ENCODE results near the gene FAM53B. TPM values are rescaled to one million over a fixed set of nuclear protein-coding genes. Genes with fewer than 3 reads are reported as not detected.
A peak's percentile ranks its signal among the peaks of the same experiment; 100 is the strongest.

The FAM53B gene
- total RNA-seq, 4 donors from 2014 or later: 21.9 to 42.6 (median 32.2) TPM

DNA sequence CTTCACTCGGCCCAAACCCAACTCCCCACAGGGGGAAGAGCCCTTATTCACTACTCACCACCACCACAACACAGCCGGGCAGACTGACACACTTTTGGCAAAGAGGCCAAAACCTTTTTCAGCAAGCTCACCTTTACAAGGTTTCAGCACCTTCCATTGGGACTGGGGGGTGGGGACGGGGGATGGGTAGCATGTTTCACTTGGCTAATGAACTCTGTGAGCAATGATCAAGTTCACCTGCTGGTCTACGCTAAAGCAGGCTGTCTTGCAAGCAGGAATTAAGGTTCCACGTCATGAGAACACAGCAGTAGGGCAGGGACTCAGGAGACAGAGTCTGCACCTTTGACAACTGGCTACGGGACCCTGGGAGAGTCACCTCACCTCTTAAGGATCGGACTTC, 7.0 kb downstream of the FAM53B start:
- DNase-seq (ENCODE audit: low spot score) (no peak), ATAC-seq (ENCODE audit: low FRiP score) (no peak)
- TF ChIP-seq, protein P1, sequence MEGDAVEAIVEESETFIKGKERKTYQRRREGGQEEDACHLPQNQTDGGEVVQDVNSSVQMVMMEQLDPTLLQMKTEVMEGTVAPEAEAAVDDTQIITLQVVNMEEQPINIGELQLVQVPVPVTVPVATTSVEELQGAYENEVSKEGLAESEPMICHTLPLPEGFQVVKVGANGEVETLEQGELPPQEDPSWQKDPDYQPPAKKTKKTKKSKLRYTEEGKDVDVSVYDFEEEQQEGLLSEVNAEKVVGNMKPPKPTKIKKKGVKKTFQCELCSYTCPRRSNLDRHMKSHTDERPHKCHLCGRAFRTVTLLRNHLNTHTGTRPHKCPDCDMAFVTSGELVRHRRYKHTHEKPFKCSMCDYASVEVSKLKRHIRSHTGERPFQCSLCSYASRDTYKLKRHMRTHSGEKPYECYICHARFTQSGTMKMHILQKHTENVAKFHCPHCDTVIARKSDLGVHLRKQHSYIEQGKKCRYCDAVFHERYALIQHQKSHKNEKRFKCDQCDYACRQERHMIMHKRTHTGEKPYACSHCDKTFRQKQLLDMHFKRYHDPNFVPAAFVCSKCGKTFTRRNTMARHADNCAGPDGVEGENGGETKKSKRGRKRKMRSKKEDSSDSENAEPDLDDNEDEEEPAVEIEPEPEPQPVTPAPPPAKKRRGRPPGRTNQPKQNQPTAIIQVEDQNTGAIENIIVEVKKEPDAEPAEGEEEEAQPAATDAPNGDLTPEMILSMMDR (IDR thresholded peaks at IDR 0.05): no peak

GRCh38 chr10:124736491-124737136, 7.6 kb downstream of the FAM53B start:
- ATAC-seq (ENCODE audit: low FRiP score): peak; percentile 83
- TF ChIP-seq, protein P1 (IDR thresholded peaks at IDR 0.05): no peak
- no peak for DNase-seq (ENCODE audit: low spot score)

DNA sequence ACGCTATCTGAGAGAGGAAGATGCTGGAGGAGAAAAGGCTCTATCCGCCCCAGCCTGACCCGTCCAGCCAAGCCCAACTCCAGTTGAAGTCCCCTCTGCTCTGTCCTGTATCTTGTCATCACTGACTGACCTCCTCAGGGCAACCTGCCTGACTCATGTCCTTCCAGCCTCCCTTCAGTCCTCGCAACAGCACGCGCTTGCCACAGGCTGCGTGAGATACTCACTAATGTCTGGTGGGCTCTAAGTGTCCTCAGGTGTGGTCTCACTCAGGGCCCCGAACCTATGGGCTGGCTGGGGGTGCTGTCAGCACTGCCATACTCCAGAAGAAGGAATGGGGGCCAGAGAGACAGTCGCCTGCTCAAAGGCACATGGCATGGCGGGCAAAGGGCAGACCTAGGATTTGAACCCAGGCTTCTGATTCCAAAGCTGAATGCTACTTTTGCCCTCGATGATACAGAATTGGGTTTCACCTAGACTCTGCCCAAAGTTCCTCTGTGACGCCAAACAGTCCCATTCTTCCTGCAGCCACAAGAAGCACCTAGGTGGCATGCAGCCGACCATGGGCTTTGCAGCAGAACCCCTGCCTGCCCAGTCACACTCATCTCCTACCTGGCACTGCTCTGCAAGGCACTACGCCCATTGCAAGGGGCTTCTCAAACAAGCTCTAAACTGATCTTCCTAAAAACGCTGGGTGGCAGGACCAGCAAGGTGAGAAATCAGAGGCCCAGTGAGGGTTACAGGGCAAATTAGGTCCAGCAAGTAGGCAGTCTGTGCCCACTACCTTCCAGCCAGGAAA, 8.5 kb downstream of the FAM53B start:
- DNase-seq (ENCODE audit: low spot score) (no peak), ATAC-seq (ENCODE audit: low FRiP score) (no peak)
- TF ChIP-seq, protein P1 (IDR thresholded peaks at IDR 0.05): no peak

DNA sequence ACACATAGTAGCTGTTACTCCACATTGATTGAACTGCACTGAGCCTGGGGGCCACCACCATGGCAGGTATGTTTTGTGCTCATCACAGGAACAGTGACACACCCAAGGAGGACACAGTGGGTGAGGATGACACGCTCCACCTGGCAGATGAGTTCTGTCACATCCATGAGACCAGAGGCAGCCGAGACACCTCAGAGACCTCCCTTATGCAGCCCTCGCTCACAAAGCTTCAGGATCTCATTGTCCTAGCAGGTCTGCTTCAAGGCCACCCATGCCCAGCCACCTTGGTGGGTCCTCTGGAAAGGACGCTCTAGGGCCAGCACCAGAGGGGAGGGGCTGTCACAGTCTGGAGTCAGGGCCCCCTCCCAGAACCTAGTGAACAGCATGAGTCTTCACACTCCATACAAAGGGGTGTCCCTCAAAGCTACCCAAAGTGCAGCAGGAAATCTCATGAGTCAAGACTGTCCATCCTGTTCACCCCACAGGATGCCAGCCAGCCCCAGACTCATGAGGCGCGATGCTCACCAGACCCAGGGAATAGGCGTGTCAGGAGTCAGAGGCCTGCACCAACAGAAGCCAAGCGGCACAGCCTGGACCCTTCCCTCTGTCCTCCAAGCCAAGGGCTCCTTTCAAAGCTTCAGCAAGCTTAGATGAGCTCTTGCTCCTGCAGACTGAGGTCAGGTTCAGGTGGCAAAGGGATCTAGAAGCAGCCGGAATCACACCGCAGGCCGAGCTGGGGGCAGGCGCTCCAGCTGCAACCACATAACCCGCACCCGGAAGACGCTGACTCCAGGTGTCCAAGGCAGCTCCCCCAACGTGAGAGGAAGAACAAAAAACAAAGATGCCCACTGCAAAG, 9.6 kb downstream of the FAM53B start:
- TF ChIP-seq, protein P1 (IDR thresholded peaks at IDR 0.05): no peak
- DNase-seq (ENCODE audit: low spot score) (no peak), ATAC-seq (ENCODE audit: low FRiP score) (no peak)

GRCh38 chr10:124733571-124734245, 10.5 kb downstream of the FAM53B start:
- DNase-seq (ENCODE audit: low spot score): no peak
- TF ChIP-seq, protein P1 (IDR thresholded peaks at IDR 0.05): no peak
- no peak for ATAC-seq (ENCODE audit: low FRiP score)

DNA sequence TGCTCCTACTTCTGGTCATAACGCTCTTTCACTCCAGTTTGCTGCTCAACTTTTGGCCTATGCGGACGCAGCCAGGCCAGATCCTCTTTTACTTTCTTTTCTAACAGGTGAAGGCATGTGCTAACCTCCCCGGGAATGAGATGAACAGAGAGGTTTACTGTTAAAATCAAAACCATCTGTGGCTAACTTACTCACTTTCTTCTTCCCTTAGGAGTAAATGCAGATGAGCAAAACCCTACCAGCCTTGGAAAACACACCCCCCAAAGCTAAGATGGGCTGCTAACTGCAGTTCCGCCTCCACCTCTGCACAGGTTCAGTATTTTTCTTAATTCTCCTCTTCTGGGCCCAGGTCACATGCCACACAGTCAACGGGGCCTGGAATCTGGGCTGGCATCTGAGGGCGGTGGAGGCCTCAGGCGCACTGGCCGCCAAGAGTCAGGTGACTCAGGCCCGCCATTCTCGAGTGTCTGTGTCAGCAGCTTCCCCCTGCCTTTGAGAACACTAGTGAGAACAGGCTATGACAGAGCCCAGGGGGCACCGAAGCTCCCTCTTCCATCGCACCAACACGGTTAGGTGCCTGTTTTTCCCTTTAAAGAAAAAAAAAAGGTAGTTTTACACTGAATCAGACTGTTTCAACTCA, 11.1 kb downstream of the FAM53B start:
- ATAC-seq (ENCODE audit: low FRiP score) (no peak), DNase-seq (ENCODE audit: low spot score) (no peak)

More for the DNA sequence above, 11.1 kb downstream of the FAM53B start:
- TF ChIP-seq, protein P1 (IDR thresholded peaks at IDR 0.05): no peak

Measured in omental fat pad (tissue), 4 donors.